GM08714 (cell line): ENCODE data around the gene DNASE1.

ENCODE experiments used
- H3K4me3 ChIP-seq: fragments of 200-500 bp; sonication (Bioruptor generic); 2 replicates; pipeline ENCODE4 v1.5.1; 2014; ENCODE audit warnings: mild to moderate bottlenecking, low read length, inconsistent platforms
- ZNF274 ChIP-seq: IDR thresholded peaks from 2 replicates; pipeline ENCODE4 v1.6.1; 2012; ENCODE audit warnings: mild to moderate bottlenecking, low read depth, low read length

The DNASE1 gene

DNA sequence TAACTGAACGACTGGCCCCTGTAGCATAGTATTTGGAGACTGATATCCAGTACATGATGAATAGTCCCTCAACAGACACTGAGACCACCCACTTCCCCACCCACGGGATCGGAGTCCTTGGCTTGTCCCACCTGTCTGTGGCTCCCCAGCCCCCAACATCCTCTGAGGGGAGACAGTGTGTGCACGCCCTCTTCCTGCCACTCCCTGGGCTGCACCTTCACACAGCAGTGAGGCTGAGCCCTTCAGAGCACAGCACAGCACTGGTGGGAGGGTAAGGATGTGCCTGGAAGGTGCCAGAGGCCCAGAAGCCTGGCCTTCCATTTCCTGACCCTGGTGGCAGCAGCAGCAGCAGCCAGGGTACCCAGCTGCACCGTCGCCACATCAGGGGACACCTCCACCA, 11.0 kb downstream of the DNASE1 start:
- no peak overlapping the region for H3K4me3 ChIP-seq
- no peak for TF ChIP-seq ZNF274

DNA sequence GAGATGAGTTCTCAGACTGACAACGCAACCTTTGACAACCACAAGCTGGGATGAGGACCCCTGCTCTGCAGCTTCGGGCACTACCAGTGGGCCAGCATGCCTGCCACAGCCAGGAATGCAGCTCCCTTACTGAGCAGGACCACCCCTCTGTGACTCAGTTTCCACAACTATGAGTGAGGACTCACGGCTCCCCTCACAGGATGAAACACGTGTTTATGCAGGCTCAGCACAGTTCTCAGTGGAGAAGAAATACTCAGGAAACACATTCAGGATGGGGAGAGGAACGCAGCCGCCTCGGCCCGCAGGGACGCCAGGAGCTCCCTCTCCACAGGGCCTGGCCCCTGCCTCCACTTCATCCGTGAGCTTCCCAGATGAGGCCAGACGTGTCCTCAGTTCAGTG, 14.1 kb downstream of the DNASE1 start:
- TF ChIP-seq ZNF274 = no peak
- H3K4me3 ChIP-seq = no peak overlapping the region

DNA sequence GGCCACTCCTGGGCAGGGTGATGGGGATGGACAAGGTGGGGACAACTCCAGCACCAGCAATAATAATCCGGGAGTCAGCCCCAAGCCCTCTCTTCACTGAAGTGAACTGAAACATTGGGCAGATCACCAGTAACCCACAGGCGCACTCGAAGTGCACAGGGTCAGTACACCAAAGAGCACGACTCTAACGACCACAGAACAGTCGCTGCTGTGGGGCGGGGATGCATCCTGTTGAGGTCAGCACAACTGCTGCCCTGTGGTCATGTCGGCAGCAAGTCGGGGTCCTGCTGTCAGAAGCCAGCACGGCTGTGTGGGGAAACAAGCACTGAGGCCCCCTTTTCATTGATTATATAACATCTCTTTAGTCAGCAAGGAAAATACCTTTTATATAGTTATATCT, 14.6 kb downstream of the DNASE1 start:
- no peak for TF ChIP-seq ZNF274
- H3K4me3 ChIP-seq = no peak overlapping the region

DNA sequence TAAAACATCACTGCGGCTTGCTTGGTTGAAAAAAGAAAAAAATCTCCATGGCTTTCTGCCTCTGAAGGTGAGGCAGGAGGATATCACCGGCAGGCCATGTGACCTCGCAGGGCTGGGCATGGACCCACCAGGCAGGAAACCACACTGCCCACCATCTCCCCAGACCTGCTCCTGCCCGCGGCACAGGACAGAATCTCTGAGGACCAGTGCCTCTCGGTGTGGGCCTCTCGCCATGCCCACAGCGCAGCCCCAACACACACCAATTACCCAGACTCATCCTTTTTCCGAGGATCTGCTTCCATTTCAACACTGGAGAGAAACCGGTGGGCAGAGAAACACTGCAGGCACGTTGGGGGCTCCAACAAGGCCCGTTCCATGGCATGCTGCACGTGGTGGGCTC, 16.2 kb downstream of the DNASE1 start:
- TF ChIP-seq ZNF274 = no peak
- no peak overlapping the region for H3K4me3 ChIP-seq

DNA sequence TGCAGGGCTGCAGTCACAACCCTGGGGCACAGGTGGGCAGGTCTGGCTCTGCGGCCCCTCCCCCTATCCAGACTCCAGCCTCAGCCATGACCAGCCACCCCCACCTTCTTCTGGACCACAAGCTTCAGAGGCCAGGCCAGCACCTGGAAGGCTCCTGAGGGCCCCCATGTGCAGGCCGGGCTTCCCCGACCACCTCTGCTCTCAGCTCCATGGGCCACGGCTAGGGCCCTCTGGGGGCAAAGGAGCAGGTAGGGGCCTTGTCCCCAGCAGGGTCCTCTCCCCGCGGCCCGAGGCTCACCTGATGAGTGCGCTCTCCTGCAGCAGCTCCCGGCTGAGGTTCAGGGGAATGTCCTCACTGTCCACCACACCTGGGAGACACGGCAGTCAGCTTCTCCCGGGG, 16.9 kb downstream of the DNASE1 start:
- TF ChIP-seq ZNF274 = no peak
- no peak overlapping the region for H3K4me3 ChIP-seq

DNA sequence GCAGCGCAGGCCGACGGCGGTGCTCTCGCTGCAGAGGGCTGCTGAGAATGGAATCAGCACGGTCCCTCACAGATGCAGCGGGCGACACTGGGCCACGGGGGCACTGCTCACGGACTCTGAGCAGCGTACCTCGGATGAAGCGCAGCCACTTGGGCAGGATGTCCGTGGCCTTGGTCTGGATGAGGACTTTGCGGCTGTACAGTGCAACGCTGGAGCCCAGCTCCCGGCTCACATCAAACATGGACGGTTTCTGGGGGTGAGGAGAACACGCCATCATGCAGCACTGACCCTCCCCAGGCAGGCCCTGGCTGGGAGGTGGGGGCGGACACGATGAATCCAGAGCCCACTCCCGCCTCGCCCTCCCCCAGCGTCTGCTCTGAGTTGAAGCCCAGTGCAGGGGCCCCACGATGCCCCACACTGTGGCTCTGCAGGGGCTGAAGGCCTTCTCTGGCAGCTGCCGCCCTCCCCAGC, 18.1 kb downstream of the DNASE1 start:
- TF ChIP-seq ZNF274 = no peak

DNA sequence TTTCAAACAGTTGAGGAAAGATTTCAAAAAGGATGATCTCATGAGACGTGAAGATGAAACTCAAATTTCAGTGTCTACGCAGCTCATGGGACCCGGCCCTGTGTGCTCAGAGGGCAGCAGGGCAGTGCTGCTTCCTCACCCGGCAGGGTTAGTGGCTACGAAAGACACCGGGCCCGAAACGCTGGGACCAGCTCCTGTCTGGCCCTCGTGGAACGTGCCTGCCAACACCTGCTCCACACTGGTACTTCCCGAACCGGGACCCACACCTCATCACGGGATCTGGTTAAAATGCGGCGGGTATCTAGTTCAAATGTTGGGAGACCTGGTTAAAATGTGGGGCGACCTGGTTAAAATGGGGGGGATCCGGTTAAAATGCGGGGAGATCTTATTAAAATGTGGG, 18.7 kb downstream of the DNASE1 start:
- H3K4me3 ChIP-seq = no peak overlapping the region
- TF ChIP-seq ZNF274 = no peak

More for the DNA sequence above, 18.1 kb downstream of the DNASE1 start:
- no peak overlapping the region for H3K4me3 ChIP-seq

DNA sequence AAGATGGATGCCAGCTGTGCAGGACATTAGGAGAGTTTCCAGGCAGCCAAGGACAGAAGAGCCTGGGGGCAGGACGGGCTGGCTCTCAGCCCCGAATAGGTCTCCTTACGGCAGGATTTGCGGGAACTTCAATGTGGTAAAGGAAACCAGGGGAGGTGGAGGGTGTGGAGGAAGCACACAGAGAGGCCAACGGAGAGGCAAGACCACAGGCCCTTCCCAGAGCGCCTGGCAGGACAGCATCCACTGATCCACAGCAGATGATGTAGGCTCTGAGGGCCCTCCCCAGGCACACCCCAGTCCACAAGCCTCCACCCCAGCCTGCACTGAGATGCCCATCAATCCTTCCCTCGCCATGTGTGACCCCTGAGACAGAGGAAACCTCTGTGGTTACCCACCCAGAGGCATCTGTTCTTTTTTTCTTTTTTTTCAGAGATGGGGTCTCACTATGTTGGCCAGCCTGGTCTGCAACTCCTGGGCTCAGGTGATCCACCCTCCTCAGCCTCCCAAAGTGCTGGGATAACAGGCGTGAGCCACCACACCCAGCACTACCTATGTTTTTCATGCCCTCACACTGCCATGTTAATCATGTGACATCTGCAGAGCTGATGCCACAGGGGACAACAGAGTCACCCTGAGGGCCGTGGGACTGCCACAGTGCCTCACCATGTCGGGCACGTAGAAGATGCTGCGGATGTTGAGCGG, 19.3 kb downstream of the DNASE1 start:
- no peak overlapping the region for H3K4me3 ChIP-seq
- TF ChIP-seq ZNF274 = no peak

DNA sequence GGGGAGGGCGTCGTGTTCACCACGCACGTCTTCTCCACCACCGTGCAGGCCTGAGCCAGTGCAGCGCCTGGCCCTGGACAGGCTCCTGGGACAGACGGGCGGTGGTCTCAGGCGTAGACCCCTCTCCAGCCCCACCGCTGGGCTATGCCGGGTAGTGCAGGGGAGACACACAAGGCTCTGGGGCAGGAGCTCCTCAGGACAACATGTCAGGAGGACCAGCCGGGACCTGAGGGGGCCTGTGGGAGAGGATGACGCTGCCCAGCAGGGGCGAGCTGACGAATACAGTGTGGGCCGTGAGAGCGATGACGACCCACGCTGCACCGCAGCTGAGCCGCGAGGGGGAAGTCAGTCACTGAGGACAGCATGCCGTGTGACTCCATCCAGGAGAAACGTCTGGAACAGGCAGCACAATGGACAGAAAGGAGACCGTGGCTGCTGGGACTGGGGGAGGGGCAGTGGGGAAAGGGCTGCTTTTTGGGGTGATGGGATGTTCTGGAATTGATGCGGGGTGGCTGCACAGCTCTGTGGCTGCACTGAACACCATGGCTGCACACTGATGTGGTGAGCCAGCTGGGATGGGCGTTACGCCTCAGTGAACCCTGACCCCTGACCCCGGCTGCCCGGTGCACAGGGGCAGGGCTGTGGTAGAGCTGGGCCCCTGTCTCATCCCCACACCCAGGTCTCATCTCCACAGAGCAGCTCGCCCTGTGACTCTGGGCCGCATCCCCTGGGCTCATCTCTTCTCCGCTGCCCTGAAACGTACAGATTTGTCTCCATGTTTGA, 20.2 kb downstream of the DNASE1 start:
- TF ChIP-seq ZNF274 = no peak
- H3K4me3 ChIP-seq = no peak overlapping the region

DNA sequence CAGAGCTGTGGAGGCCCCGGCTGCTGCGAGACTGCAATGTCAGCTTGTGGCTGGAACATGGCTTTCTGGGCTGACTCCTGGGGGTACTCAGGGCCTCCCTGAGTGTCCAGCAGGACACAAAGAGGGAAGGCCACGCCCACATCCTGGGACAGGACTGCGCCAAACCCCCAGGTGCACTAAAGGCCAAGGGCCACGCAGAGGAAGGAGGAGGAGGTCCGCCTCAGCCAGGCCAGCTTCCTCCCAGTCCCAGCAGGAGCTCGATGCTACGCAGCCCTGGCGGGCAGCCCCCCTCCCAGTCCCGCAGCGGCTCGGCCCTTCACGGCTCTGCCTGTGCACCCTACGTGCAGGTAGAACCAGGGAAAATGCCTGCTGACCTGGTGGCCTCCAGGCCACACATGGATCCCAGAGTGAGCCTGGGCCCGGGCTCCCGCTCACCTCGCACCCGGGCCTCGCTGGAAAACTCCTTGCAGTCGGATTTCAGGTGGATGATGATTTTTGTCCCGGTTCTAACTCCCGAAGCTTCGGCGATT, 21.2 kb downstream of the DNASE1 start:
- TF ChIP-seq ZNF274 = no peak
- no peak overlapping the region for H3K4me3 ChIP-seq

DNA sequence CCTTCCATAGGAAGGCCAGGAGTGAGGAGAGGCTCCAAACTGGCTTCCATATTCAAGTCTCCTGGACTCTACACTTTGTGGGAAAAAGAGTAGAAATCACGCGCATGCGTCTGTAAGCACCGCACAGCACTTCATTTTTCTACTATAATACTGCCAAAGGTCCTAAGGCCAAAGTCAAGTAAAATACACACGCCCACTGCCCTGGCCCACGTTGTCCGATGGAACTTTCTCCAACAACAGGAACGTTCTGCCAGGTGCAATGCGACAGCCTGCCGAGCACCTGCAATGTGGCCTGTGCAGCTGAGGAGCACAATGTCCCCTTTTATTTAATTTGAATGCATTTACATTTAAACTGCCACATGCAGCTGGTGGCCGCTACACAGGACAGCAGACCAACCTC, 23.5 kb downstream of the DNASE1 start:
- TF ChIP-seq ZNF274 = no peak

DNA sequence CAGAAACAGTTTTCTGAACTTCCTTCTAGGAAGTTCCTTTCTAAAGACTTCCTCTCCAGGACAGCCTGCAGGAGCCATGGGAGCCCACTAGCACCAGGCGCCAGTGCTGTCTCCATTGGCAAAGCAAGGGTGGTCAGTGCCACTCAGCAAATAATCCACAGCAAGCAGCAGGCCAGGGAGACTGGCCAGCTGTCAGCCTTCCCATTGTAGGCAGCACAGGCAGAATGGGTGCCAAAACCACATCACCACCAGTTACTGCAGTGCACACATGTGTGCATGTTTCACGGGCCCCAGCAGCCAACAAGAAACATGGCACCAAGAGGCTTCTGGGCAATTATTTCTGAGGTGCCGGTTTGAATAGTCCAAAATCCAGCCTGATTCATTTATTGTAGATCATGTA, 26.7 kb downstream of the DNASE1 start:
- no peak overlapping the region for H3K4me3 ChIP-seq
- TF ChIP-seq ZNF274 = no peak

More for the DNA sequence above, 23.5 kb downstream of the DNASE1 start:
- H3K4me3 ChIP-seq = no peak overlapping the region

DNA sequence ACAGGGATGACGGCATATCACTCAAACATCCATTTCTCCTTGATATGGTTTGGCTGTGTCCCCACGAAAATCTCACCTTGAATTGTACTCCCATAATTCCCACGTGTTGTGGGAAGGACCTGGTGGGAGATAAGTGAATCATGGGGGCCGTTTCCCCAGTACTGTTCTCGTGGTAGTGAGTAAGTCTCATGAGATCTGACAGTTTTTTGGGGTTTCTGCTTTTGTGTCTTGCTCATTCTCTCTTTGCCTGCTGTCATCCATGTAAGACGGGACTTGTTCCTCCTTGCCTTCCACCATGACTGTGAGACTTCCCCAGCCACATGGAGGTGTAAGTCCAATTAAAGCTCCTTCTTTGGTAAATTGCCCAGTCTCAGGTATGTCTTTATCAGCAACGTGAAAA, 32.5 kb downstream of the DNASE1 start:
- TF ChIP-seq ZNF274 = no peak
- no peak overlapping the region for H3K4me3 ChIP-seq

DNA sequence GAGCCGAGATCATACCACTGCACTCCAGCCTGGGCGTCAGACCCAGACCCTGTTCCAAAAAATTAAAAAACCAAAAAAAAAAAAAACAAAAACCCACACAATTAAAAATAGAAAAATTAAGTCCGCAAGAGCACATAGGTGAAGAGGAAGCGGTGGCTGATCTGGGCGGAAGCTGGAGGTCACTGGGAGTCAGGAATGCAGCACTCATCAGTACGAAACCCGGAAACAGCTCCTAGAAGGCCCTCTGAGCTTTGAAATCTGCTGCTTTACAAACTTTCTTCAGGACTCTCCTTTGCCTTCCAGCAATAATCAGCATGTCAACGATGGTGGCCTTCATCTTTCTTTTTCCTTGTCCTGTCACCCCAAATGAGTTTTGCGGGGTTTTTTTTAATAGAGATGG, 33.3 kb downstream of the DNASE1 start:
- H3K4me3 ChIP-seq = no peak overlapping the region
- no peak for TF ChIP-seq ZNF274

DNA sequence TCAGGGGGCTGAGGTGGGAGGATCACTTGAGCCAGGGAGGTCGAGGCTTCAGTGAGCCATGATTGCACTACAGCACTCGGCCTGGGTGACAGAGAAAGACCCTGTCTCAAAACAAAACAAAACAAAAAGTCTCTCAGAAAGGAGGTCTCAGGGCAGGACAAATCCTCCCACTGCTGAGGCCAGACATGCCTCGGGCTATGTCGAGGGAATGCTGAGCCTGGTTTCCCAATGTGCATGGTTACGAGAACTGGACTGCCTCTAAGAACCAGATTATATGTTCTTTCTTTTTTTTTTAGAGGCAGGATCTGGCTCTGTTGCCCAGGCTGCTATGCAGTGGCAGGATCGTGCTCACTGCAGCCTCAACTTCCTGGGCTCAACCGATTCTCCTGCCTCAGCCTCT, 35.2 kb downstream of the DNASE1 start:
- TF ChIP-seq ZNF274 = no peak
- H3K4me3 ChIP-seq = no peak overlapping the region
